ENCODE data around the gene NFIX. TPM values are rescaled to one million over a fixed set of nuclear protein-coding genes. Genes with fewer than 3 reads are reported as not detected.

The NFIX gene
- total and polyA plus RNA-seq, 7 donors = 10.6 to 104 (median 44.1) TPM

DNA sequence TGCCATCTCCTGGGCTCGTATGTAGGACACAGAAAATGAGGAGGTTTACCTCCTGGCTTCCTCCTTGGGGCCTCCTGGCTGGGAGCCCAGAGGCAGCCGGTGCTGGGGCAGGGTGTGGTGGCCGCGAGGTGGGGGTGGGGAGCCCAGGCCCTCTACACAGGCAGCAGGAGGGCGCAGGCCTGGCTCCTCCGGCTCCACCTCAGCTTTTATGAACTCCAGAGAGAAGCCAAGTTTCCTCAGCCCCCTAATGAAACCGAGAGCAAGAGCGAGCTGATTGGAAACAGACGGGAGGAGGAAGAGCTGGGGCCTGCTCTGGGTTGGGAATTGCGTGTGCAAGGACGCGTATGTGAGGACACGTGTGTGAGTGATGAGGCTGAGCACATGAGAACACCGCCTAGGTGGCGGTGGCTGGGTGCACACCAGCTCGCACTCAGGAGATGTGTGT lies 84.3 kb downstream of the NFIX start:
- no peak overlapping the region for H3K4me3 ChIP-seq
- H3K4me1 ChIP-seq = peaks cover 0 to 84% (median 73%) of the 10 kb centered on the region in 4 donors
- TF ChIP-seq POLR2AphosphoS5 (IDR thresholded peaks at IDR 0.05) (peak; percentile 34 to 80 (median 61)), POLR2A (IDR thresholded peaks at IDR 0.05) (no peak), EP300 (IDR thresholded peaks at IDR 0.05) (peak in 2 of 4 donors; percentile 41 to 56), CTCF (IDR thresholded peaks at IDR 0.05) (no peak)
- DNase-seq = peak; percentile 90
- H3K9me3 ChIP-seq = no peaks in the 10 kb centered on the region
- H3K27ac ChIP-seq = peak overlapping the region; percentile 79 to 97 (median 88)
- H3K36me3 ChIP-seq = peaks cover 5 to 54% (median 18%) of the 10 kb centered on the region in 4 donors
- no peaks in the 10 kb centered on the region for H3K27me3 ChIP-seq
- whole genome bisulfite sequencing, 2 donors = 10 to 34% methylated on average over 16 of the region's 16 CpGs
- intact Hi-C loops (cut with DNase I) = loop anchor here (5.0 kb wide), 1 partner anchor 82 kb away; the partner anchor contains the start of gene NFIX

- H3K27me3 ChIP-seq = no peaks in the 10 kb centered on the region
- no peak overlapping the region for H3K4me3 ChIP-seq
- H3K9me3 ChIP-seq = no peaks in the 10 kb centered on the region
- H3K4me1 ChIP-seq = peaks cover 0 to 75% (median 63%) of the 10 kb centered on the region in 4 donors
- intact Hi-C loops (cut with DNase I) = no loop called here
- WGBS, 2 donors = 78 to 84% methylated on average over 14 of the region's 14 CpGs
- H3K36me3 ChIP-seq = peaks cover 0 to 47% (median 13%) of the 10 kb centered on the region in 4 donors
- no peak for DNase-seq
- H3K27ac ChIP-seq = peak overlapping the region; percentile 46 to 97 (median 78)
- TF ChIP-seq CTCF (IDR thresholded peaks at IDR 0.05) = peak in 3 of 4 experiments; percentile 11 to 23 (median 15)
- peak in 1 of 4 donors; percentile 26 for TF ChIP-seq POLR2AphosphoS5 (IDR thresholded peaks at IDR 0.05)
- TF ChIP-seq POLR2A (IDR thresholded peaks at IDR 0.05) = no peak
Observed at GRCh38 chr19:13082192-13083007, 87.1 kb downstream of the NFIX start.

DNA sequence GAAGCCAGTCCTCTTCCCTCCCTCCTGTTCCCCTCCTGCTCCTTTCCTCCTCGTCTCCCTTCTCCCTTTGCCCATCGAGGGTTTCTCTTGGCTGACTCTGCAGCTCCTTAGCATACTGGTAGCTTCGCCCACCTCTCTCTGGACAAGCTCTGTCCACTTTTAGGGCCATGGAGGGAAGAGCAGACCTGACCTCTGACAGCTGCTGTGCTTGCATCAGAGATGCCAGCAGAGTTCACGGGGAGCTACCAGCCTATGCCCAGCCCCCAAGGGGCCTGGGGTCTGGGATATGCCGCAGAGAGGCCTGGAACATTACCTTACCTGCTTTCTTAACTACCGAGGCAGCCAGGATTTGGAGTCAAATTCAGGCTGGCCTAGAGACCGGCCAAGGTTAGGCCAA lies 87.7 kb downstream of the NFIX start:
- 83% methylated on average over 7 of the region's 7 CpGs for WGBS, 2 donors
- intact Hi-C loops (cut with DNase I) = no loop called here
- no peaks in the 10 kb centered on the region for H3K27me3 ChIP-seq
- no peak for DNase-seq
- no peak overlapping the region for H3K4me3 ChIP-seq
- H3K27ac ChIP-seq = peak overlapping the region; percentile 46 to 97 (median 78)
- TF ChIP-seq POLR2AphosphoS5 (IDR thresholded peaks at IDR 0.05) = no peak
- no peak for TF ChIP-seq EP300 (IDR thresholded peaks at IDR 0.05)
- TF ChIP-seq CTCF (IDR thresholded peaks at IDR 0.05) = no peak
- TF ChIP-seq POLR2A (IDR thresholded peaks at IDR 0.05) = no peak
- H3K36me3 ChIP-seq = peaks cover 0 to 53% (median 16%) of the 10 kb centered on the region in 4 donors
- H3K4me1 ChIP-seq = peaks cover 0 to 69% (median 57%) of the 10 kb centered on the region in 4 donors
- no peaks in the 10 kb centered on the region for H3K9me3 ChIP-seq

GRCh38 chr19:13083627-13084026 lies 88.4 kb downstream of the NFIX start:
- peak overlapping the region; percentile 46 to 97 (median 78) for H3K27ac ChIP-seq
- H3K27me3 ChIP-seq = no peaks in the 10 kb centered on the region
- no peak for DNase-seq
- peaks cover 0 to 56% (median 18%) of the 10 kb centered on the region in 4 donors for H3K36me3 ChIP-seq
- 90 to 93% methylated on average over 9 of the region's 9 CpGs for WGBS, 2 donors
- H3K4me1 ChIP-seq = peaks cover 0 to 63% (median 54%) of the 10 kb centered on the region in 4 donors
- intact Hi-C loops (cut with DNase I) = no loop called here
- no peak overlapping the region for H3K4me3 ChIP-seq
- no peak for TF ChIP-seq EP300 (IDR thresholded peaks at IDR 0.05)
- TF ChIP-seq CTCF (IDR thresholded peaks at IDR 0.05) = no peak
- TF ChIP-seq POLR2AphosphoS5 (IDR thresholded peaks at IDR 0.05) = no peak
- no peak for TF ChIP-seq POLR2A (IDR thresholded peaks at IDR 0.05)
- no peaks in the 10 kb centered on the region for H3K9me3 ChIP-seq

All from sigmoid colon (tissue), 7 donors.